HG02840 (cell line): ENCODE data around the gene GIMAP6.
"Not testable (repeated sequence)": the region's sequence is repeated elsewhere in the genome, so short reads cannot be mapped to it uniquely, and the experiment has no call there.

Experiments used
- ATAC-seq: cut with Tn5 transposase; IDR thresholded peaks from one replicate; pipeline ENCODE4 v1.9.1; 2021; ENCODE audit warnings: mild to moderate bottlenecking, moderate library complexity, moderate number of reproducible peaks; ENCODE audit not compliant: unreplicated experiment, low FRiP score

GIMAP6 gene

DNA sequence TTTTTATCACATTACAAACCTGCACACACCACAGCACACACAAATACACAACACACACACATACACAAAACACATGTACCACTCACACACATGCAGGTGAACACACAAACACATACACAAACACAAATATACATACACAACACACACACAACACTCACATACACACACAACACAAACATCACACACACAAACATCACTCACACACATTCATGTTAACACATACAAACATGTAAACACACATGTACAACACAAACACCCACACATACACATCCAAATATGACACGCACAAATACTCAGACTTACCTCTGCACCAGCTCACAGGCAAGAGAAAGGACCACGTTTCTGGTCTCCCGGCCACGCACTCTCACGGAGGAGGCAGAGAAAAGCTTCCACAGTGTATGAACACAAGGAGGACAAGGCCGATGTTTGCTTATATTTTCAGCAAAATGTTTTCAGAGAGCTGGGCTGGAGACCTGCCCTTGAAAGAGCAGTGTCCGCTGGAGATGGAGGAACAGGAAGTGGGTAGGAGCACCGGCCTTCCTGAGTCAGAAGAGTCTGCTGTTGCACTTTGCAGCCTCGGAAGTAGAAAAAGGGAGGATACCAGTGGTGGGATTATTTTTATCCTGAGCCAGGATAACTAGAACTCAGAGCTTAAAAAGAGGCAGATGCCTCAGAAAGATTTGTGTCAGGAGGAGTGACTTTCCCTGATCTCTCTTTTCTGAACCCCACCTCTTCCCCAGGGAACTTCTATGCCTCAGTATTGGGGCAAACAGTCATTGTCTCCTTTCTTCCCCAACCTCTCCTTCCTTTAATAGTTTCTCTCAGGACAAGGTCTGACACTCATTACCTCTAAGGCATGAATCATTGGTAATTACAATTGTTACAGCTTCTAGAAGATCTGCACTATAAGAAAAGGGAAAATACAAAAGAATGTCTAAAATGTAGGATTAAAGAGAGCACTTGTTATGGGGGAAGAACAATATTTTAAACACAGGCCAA lies at the start of gene GIMAP6:
Gene GIMAP6, minus strand, starts transcription at position 520 of the 999 bp plus-strand sequence. CDS start 2,243 bp downstream, outside the sequence.
- no peak for ATAC-seq

DNA sequence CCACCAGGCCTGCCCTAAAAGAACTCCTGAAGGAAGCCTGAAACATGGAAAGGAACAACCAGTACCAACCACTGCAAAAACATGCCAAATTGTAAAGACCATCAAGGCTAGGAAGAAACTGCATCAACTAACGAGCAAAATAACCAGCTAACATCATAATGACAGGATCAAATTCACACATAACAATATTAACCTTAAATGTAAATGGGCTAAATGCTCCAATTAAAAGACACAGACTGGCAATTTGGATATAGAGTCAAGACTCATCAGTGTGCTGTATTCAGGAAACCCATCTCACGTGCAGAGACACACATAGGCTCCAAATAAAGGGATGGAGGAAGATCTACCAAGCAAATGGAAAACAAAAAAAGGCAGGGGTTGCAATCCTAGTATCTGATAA lies 48.2 kb upstream of the GIMAP6 start:
- not testable (repeated sequence) for ATAC-seq

DNA sequence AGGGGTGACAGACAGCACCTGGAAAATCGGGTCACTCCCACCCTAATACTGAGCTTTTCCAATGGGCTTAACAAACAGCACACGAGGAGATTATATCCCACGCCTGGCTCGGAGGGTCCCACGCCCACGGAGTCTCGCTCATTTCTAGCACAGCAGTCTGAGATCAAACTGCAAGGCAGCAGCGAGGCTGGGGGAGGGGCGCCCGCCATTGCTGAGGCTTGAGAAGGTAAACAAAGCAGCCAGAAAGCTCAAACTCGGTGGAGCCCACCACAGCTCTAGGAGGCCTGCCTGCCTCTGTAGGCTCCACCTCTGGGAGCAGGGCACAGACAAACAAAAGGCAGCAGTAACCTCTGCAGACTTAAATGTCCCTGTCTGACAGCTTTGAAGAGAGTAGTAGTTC lies 46.4 kb upstream of the GIMAP6 start:
- ATAC-seq, result not testable (repeated sequence)

DNA sequence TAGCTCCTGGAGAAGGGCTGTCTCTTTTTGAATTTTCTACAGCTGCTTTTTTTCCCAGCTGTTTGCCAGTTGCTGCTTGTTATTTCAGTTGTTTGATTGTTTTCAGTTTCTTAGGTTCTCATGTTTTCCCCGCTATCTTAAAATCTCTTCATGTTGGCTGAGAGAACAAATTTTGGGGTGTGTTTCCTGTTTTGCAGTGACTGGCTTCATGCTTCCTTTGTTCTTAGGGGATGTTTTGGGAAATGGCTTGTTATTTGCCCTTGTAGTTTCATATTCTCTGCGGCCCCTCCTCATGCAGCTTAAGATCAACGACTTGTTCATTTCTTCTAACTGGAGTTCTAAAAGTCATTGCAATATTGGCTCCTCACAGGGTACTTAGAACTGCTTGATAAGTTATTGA lies 44.7 kb upstream of the GIMAP6 start:
- not testable (repeated sequence) for ATAC-seq

DNA sequence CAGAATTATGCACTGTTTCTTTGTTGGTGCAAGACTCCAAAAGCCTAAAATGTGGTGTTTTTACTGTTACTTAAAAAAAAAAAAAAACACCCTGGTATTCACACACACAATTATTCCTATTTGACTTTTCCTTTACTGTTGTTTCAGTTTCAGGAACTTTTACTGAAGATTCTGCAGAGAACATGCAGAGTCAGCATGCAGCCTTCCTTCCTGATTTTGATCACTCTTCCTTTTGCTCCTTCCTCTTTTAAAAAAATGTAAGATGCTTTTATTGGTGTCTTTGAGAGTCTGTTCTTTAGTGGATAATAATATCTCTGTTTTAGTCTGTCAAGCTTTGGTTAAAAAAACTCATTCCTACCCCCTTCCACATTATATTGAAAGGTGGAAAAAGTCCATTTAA lies 44.1 kb upstream of the GIMAP6 start:
- not testable (repeated sequence) for ATAC-seq

DNA sequence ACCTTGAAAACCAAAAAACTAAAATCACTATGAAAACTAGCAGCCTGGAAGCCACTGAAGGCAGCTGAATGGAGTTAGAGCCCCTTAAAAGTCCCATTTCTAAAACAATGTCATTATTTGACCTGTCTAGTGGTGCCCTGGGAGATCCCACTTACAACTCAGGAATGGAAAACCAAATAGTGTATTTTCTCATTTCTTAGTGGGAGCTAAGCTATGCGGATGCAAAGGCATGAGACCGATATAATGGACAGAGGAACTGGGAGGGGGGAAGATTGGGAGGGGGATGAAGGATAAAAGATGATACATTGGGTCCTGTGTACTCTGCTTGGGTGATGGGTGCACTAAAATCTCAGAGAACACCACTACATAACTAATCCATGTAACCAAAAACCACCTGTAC lies 43.5 kb upstream of the GIMAP6 start:
- no peak for ATAC-seq

DNA sequence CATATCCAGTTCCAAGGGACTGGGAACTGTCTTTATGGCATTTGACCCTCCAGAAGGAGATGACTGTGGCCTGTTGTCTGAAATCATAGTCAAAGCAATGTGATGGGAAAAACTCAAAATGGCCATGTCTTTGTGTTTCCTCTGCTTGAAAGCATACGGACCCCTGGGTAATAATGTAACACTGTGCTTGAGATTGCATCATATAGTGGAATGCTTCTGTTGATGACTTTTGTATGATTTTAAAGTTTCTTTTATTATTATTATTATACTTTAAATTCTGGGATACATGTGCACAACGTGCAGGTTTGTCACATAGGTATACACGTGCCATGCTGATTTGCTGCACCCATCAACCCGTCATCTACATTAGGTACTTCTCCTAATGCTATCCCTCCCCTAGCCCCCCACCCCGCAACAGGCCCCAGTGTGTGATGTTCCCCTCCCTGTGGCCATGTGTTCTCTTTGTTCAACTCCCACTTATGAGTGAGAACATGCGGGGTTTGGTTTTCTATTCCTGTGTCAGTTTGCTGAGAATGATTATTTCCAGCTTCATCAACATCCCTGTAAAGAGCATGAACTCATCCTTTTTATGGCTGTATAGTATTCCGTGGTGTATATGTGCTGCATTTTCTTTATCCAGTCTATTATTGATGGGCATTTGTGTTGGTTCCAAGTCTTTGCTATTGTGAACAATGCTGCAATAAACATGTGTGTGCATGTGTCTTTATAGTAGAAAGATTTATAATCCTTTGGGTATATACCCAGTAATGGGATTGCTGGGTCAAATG lies 39.8 kb upstream of the GIMAP6 start:
- not testable (repeated sequence) for ATAC-seq

DNA sequence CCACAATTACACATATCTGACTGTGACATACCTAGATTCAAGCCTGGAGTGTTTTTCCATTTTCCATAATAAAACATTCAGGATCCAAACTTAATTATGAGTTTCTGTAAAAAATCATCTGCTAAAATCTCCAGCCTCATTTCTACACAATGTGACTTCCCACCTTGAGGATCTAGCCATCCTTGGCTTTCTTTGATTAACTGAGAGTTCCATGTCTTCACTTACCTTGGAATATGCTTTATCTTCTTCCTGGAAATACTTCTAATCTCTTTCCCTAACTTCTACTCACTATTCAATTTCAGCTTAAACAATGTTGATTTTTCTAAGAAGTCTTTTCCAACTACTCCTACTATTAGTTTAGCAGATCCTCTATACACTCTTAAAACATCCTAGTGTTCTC lies 36.8 kb upstream of the GIMAP6 start:
- ATAC-seq, result no peak

DNA sequence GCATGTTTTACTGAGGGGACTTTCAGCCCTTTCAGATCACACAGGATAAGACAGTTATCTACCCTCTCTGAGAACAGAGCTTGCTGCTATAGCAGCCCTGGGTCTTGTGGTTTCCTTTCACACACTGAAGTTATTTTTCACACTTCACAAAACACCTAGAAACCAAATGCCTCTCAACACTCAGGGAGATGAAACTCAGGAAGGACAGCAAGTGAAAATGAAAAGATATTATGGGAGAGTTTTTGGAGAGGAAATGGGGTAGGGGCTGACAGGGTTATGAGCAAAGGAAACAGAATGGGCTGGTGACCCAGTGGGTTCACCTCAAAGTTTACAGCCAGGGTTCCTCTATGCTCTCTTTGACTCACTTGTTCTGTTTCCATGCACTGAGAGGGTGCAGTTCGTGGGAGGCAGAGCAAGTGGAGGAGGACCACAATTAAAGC lies 36.3 kb upstream of the GIMAP6 start:
- no peak for ATAC-seq

DNA sequence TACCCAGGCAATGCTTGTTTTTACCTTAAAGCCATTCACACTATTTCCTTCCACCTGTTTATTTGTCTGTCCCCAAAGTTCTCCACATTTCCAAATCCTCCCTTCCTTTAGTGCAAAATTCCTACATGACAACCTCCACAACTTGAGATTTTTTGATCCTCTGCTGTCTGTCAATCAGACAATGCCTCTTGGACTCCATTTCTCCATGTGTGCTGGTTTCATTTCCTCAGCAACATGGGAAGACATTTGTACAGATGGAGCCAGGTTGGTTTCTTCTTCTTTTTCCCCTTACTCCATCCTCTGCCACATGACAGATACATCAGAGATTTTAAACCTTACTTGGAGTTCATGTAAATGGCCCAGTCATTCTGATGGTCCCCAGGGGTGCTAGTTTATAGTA lies 34.2 kb upstream of the GIMAP6 start:
- no peak for ATAC-seq

DNA sequence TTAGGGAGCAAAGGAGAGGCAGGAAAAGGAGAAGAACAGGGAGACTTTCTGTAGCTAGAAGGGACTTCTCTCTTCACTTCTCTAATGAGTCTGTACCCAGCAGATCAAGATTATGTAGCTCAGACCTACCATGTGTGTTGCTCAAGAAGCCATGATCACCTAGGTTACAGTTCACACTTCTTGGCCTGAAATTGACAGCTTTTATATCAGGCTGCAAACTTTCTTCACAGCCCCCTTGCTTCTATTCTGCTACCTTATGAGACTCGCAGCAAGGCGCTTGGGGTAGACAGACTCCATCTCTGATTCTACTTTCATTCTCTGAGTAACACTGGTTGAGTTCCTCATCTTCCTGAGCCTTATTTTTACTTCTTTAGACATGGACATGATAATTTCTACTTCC lies 33.7 kb upstream of the GIMAP6 start:
- ATAC-seq, result no peak

DNA sequence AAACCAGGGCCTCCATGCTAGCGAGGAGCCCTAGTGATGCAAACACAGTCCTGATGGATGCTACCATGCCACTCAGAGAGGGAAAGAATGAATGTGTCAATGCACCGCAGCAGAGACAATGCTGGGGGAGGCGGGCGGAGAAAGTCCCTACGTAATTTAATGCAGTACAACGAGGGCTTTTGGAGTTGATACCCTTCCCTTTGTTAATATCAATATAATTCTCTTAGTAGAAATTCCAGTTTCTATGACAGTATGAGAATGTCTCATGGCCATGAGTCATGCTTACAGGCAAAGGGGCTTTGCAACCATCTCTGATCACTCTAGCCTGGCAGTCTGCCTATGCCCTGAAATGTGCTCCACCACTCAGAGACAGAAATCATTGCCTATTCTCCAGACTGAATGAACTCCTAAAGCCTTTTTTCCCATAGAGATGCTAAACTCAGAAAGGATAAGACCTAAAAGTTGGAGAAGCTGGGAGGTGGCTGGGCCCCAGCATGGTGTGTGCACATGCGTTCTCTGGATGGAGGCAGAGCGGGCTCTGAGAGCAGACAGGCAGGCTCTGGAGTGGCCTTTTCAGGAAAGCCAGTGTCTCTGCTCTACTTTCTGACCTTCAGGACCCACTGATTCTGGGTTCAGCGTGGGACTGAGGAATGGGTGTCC lies 33.0 kb upstream of the GIMAP6 start:
- no peak for ATAC-seq

DNA sequence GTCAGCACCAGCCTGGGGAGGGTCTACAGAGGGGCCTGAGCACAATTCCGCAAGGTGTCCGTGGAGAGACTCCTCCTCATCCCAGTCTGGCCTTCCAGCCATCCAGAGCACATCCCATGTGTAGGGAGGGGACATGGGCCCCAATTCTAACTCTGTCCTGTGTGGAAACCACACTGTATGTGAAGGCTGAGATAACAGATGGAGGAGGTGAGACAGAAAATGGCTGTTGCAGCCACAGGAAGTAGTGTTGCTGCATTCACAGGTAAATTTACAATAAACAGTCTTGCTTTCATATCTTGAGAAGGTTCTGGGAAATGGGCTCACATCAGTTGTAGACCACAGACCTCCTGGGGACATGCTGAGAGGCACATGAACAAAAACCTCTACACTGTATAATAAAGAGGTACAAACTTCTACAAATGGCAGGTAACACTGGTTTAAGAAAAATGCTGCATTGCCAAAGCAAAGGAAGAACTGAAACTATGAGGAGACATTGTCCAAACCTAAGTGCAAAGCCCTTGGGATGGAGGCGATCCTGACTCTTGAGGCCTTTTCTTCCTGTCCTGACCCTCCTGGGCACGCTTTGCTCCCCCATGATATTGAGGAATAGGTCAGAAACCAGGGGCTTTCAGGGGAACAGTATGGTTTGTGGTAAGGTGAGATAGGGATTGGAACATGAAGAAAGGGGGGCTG lies 31.8 kb upstream of the GIMAP6 start:
- ATAC-seq, result no peak

DNA sequence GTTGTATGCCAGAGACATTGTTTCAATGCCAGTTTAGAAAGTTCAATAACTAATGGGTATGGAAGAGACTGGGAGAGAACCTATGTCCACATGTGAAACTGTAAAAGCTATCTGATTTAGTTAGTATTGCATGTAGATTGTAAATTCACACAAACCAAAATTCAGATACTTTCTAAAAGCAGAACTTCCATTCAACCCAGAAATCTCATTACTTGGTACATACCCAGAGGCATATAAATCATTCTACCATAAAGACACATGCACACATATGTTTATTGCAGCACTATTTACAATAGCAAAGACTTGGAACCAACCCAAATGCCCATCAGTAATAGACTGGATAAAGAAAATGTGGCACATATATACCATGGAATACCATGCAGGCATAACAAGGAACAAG lies 30.6 kb upstream of the GIMAP6 start:
- ATAC-seq, result not testable (repeated sequence)

DNA sequence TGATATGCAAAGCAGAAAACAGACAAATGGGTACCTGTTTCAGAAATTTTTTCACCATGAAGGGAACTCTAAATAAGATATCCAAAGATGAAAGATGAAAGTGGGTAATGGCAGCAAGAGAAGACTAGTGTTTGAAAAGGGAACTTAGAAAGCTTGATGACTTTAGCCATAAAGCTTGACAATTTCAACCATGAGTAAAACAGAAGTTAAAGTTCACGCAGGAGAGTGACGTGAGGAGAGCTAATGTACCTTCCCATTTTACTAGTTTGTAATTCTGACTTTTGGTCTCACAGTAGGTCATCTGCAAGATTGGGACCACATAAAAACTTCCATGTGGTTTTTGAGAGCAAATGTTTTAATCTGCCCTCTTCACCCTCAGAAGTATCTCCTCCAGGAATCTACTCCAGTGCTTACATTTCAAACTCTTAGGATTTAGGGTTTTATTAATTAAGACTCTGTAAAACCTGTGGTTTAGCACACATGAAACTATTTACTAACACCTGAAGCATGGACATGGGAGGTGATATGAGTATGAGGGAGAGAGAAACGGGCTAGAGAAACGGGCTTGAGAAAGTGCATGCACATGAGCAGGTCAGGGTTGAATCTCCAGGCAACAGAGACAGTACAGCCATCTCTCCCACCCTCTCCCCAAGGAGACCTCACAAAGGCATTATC lies 28.9 kb upstream of the GIMAP6 start:
- ATAC-seq, result no peak

DNA sequence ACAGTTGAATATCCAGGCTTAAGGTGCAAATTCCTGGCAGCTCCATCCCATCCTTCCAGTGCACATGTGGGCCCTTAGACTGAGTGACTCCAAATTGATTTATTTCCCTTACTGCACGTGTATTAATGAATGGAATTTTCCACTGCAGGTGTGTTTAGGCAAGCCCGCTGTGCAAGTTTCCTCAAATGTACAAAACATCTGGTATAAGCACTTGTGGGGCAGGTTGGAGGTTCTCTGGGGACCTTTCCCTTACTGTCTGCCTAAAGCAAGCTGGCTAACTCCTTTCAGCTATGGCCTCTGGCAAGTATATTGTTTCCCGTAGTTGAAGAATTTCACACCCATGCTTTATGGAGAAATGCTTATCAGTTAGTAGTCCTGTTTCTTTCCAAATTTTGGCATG lies 25.3 kb upstream of the GIMAP6 start:
- no peak for ATAC-seq

DNA sequence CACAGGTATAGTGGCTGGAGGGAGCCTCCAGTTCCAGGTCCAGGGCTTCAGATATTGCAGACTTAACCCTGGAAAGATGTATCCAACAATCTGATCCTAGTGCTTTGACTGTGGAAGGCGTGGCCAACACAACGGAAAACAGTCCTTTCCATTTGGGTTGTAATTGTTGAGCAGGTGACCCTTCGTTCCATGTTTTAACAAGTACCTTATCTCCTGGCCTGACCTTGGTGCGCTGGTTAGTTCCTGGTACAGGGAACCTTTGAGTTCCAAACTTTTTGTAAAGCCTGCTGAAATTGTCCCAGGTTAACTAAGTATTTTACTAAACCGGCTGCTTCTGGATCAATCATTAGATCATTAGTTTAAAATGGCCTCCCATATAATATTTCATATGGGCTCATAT lies 23.9 kb upstream of the GIMAP6 start:
- ATAC-seq, result no peak

DNA sequence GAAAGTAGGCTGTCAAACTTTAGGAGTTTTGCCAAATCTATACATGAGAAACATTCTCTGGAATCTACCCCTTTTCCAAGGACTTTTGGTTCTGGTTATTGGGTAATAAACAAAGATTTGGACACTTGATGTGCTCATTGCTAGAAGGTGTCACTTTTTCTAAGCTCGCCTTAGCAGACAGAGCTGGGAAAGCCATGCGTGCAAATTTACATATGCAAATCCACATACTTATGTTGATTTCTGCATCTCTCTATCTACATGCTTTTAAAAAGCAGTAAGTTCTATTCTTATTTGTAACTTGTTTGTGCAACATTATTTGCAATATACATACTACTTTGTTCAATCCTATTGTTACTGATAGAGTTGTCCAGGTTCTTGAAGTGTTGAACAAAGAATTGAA lies 22.5 kb upstream of the GIMAP6 start:
- ATAC-seq, result no peak

DNA sequence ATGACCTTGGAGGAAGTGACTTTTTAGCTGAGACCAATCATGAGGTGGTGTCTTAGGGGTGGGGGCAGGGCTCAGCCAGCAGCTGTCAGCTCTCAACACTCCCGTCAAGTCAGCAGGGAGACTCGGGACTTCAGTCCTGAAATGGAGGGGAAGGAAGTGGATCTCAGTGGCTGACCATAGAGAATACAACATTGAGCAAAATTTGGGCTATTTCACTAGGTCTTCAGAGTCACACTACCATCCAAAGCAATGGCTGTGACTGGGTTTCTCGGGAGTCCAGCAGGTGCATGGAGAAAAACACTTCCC lies 16.8 kb upstream of the GIMAP6 start:
- ATAC-seq, result no peak
